OCI-LY7 (cell line): Measurements from ENCODE around the gene ZNF558. TPM values are rescaled to one million over a fixed set of nuclear protein-coding genes. Genes with fewer than 3 reads are reported as not detected.
A peak's percentile ranks its signal among the peaks of the same experiment; 100 is the strongest.

Experiments
- BruUV-seq: library from RNA; stranded (reverse); fragments of 400-500 nt; replicated peaks from 2 replicates; lab custom pipeline; 2021; lab: Mats Ljungman, UMichigan
- CTCF ChIA-PET: fragments of 300-600 bp; sonication (Branson Sonifier 250); formaldehyde crosslinking; loops from one replicate; lab custom pipeline; 2022; ENCODE audit warnings: antibody characterized with exemption; ENCODE audit not compliant: unreplicated experiment; lab: Charles Lee
- POLR2A ChIA-PET: fragments of 300-600 bp; sonication (Branson Sonifier 250); formaldehyde crosslinking; loops from one replicate; lab custom pipeline; 2022; ENCODE audit warnings: antibody characterized with exemption; lab: Charles Lee
- DNase-seq: peaks from one replicate; pipeline ENCODE4 v3.0.0-alpha.2; 2015; ENCODE audit warnings: low spot score
- H2AFZ ChIP-seq: fragments of 200-600 bp; sonication (generic), shearing (Covaris generic); 2 replicates; pipeline ENCODE4 v1.6.1; 2014; ENCODE audit warnings: mild to moderate bottlenecking, antibody characterized with exemption, low read length, moderate library complexity
- H3K27ac ChIP-seq: fragments of 200-600 bp; sonication (generic); 2 replicates; pipeline ENCODE4 v1.5.1; 2014; ENCODE audit warnings: mixed run types, low read depth, mild to moderate bottlenecking, moderate library complexity, low read length, inconsistent platforms; ENCODE audit not compliant: poor library complexity, severe bottlenecking
- H3K36me3 ChIP-seq: fragments of 200-600 bp; sonication (generic); 2 replicates; pipeline ENCODE4 v1.6.1; 2014; ENCODE audit warnings: mild to moderate bottlenecking, antibody characterized with exemption, low read length, moderate library complexity, mixed read lengths; ENCODE audit not compliant: insufficient read depth
- H3K4me1 ChIP-seq: fragments of 200-600 bp; sonication (generic); 2 replicates; pipeline ENCODE4 v1.5.1; 2014; ENCODE audit warnings: mild to moderate bottlenecking, low read length; ENCODE audit not compliant: insufficient read depth, poor library complexity, severe bottlenecking
- H3K4me2 ChIP-seq: fragments of 200-600 bp; sonication (generic); 2 replicates; pipeline ENCODE4 v1.6.1; 2014; ENCODE audit warnings: mild to moderate bottlenecking, low read length
- H3K4me3 ChIP-seq: fragments of 200-600 bp; sonication (generic); 2 replicates; pipeline ENCODE4 v1.5.1; 2014; ENCODE audit warnings: mild to moderate bottlenecking, low read depth, low read length; ENCODE audit not compliant: poor library complexity, severe bottlenecking
- H3K79me2 ChIP-seq: fragments of 200-600 bp; sonication (generic); 2 replicates; pipeline ENCODE4 v1.6.1; 2016; ENCODE audit warnings: low read depth, mild to moderate bottlenecking, low read length, moderate library complexity, mixed read lengths; ENCODE audit not compliant: insufficient read depth
- H3K9me2 ChIP-seq: fragments of 200-600 bp; sonication (generic); 2 replicates; pipeline ENCODE4 v1.6.1; 2016; ENCODE audit warnings: mild to moderate bottlenecking, low read length, mixed read lengths; ENCODE audit not compliant: insufficient read depth
- H3K9me3 ChIP-seq: fragments of 200-600 bp; sonication (generic); 2 replicates; pipeline ENCODE4 v1.6.1; 2014; ENCODE audit warnings: mild to moderate bottlenecking, mixed run types, low read length, mixed read lengths
- H4K20me1 ChIP-seq: fragments of 200-600 bp; sonication (generic); 2 replicates; pipeline ENCODE4 v1.6.1; 2014; ENCODE audit warnings: mild to moderate bottlenecking, antibody characterized with exemption, low read length, moderate library complexity, mixed read lengths; ENCODE audit not compliant: insufficient read depth
- EZH2phosphoT487 ChIP-seq: fragments of 200-600 bp; sonication (generic); IDR thresholded peaks from 2 replicates; pipeline ENCODE4 v1.6.1; 2018; ENCODE audit warnings: low read depth, borderline replicate concordance, mild to moderate bottlenecking, mixed run types, antibody characterized with exemption, low read length, moderate library complexity, mixed read lengths
- intact Hi-C: fragments of 100-400 bp; cut with micrococcal nuclease; formaldehyde crosslinking; loops from one replicate; pipeline ENCODE4 v1.10.0; 2022; ENCODE audit not compliant: unreplicated experiment
- total RNA-seq, 2 experiments: library from RNA; depleted of rRNA in 1 of 2; stranded (reverse); fragments of >200 nt in 1 of 2; shearing (Covaris generic) in 1 of 2; gene quantifications; 2 replicates each; pipeline ENCODE4 v1.2.3, GENCODE V29; 2014 to 2022
- TF ChIP-seq, protein P1 (sequence below): fragments of 200-600 bp; sonication (generic); conservative IDR thresholded peaks from 2 replicates; pipeline ENCODE4 v1.5.1; 2014; ENCODE audit warnings: mild to moderate bottlenecking, antibody characterized with exemption, low read length, moderate library complexity, mixed read lengths

Gene ZNF558
- total RNA-seq, 2 experiments from 2014 or later = 18.0 to 19.7 TPM

DNA sequence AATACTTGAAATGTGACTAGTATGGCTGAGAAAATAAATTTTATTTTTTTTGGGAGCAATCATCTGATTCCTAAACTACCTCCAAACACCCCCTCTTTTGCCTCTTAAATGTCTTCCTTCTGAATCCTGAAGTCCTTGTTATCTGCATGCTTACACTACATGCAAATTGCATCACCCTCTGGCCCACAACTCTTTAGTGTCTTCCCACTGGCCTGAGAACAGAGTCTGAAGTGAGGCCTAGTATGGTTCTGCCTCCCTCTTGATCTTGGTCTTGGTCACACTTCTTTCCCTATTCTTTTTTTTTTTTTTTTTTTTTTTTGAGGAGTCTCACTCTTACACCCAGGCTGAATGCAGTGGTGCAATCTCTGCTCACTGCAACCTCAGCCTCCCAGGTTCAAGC is 4.8 kb downstream of the ZNF558 start:
- no peak for DNase-seq
- H2AFZ ChIP-seq = no peak overlapping the region
- no peaks in the 10 kb centered on the region for H3K9me2 ChIP-seq
- no peaks in the 10 kb centered on the region for H3K9me3 ChIP-seq
- peaks cover 3% of the 10 kb centered on the region for H3K4me1 ChIP-seq
- CTCF ChIA-PET = no interaction called here
- no peak for TF ChIP-seq EZH2phosphoT487
- TF ChIP-seq, protein P1, sequence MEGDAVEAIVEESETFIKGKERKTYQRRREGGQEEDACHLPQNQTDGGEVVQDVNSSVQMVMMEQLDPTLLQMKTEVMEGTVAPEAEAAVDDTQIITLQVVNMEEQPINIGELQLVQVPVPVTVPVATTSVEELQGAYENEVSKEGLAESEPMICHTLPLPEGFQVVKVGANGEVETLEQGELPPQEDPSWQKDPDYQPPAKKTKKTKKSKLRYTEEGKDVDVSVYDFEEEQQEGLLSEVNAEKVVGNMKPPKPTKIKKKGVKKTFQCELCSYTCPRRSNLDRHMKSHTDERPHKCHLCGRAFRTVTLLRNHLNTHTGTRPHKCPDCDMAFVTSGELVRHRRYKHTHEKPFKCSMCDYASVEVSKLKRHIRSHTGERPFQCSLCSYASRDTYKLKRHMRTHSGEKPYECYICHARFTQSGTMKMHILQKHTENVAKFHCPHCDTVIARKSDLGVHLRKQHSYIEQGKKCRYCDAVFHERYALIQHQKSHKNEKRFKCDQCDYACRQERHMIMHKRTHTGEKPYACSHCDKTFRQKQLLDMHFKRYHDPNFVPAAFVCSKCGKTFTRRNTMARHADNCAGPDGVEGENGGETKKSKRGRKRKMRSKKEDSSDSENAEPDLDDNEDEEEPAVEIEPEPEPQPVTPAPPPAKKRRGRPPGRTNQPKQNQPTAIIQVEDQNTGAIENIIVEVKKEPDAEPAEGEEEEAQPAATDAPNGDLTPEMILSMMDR = no peak
- intact Hi-C loops = no loop called here
- H3K4me2 ChIP-seq = no peak overlapping the region
- BruUV-seq = no TSS peak
- no peak overlapping the region for H3K4me3 ChIP-seq
- H3K27ac ChIP-seq = no peak overlapping the region
- no peaks in the 10 kb centered on the region for H4K20me1 ChIP-seq
- no peaks in the 10 kb centered on the region for H3K79me2 ChIP-seq
- H3K36me3 ChIP-seq = no peaks in the 10 kb centered on the region; the same call in 1 of the 2 replicates
- POLR2A ChIA-PET = interaction anchor here (0.6 kb wide), 1 partner anchor 18 kb away, joined by 3 read pairs; no protein-coding TSS in a partner anchor

DNA sequence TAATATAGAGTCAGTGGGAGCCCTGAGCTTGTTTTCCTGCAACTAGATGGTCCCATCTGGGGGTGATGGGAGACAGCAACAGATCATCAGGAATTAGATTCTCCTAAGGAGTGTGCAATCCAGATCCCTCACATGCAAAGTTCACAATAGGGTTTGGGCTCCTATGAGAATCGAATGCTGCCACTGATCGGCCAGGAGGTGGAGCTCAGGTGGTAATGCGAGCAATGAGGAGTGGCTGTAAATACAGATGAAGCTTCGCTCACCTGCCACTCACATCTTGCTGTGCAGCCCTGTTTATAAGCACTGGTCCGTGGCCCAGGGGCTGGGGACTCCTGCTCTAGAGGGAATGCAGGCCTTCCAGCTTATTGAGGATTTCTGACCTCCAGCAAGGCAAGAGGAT is 5.7 kb downstream of the ZNF558 start:
- intact Hi-C loops = no loop called here
- peak; percentile 7 for DNase-seq
- no TSS peak for BruUV-seq
- Histone ChIP-seq H3K9me2 (no peaks in the 10 kb centered on the region), H3K79me2 (no peaks in the 10 kb centered on the region), H4K20me1 (no peaks in the 10 kb centered on the region), H3K36me3 (no peaks in the 10 kb centered on the region; the same call in 1 of the 2 replicates), H3K4me3 (no peak overlapping the region), H2AFZ (no peak overlapping the region), H3K9me3 (no peaks in the 10 kb centered on the region), H3K4me2 (no peak overlapping the region), H3K27ac (no peak overlapping the region), H3K4me1 (peaks cover 2% of the 10 kb centered on the region)
- CTCF ChIA-PET = no interaction called here
- TF ChIP-seq, protein P1 = peak; percentile 44; the same call in 1 of the 2 replicates
- no peak for TF ChIP-seq EZH2phosphoT487
- POLR2A ChIA-PET = no interaction called here

DNA sequence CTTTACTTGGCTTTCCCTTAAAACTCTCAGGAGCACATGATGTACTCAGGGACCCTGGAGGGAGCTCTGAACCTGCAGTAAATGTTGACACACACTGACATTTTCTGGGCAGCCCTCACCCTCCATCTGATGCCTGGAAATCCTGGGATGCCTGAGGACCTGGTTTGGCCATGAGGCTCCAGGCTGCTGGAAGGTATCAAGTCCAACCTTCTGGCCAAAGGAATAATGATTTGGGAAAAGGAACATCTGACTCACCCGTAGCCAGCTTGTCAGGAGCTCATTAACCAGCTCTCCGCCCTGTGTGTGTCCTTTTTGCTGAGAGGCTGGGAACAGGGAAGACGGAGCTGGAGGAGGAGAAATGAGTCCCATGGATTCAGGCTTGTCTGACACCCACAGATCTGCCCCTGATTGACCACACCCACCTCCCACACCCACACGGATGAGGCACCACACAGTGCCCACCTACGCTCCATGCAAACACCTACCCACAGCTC is 10.3 kb downstream of the ZNF558 start:
- no peaks in the 10 kb centered on the region for H3K4me1 ChIP-seq
- no peak overlapping the region for H2AFZ ChIP-seq
- peaks cover 2% of the 10 kb centered on the region; the same call in 1 of the 2 replicates for H3K9me3 ChIP-seq
- no peak for TF ChIP-seq EZH2phosphoT487
- TF ChIP-seq, protein P1 = no peak
- DNase-seq = no peak
- peaks cover 16% of the 10 kb centered on the region; the same call in 1 of the 2 replicates for H3K36me3 ChIP-seq
- no peak overlapping the region for H3K4me2 ChIP-seq
- BruUV-seq = no TSS peak
- POLR2A ChIA-PET = interaction anchor here (0.6 kb wide), 1 partner anchor 1820 kb away, joined by 7 read pairs; no protein-coding TSS in a partner anchor
- no peak overlapping the region for H3K27ac ChIP-seq
- no peaks in the 10 kb centered on the region for H3K9me2 ChIP-seq
- H3K4me3 ChIP-seq = no peak overlapping the region
- H4K20me1 ChIP-seq = no peaks in the 10 kb centered on the region
- CTCF ChIA-PET = no interaction called here
- no peaks in the 10 kb centered on the region for H3K79me2 ChIP-seq
- intact Hi-C loops = no loop called here
